Uterus (tissue), 4 donors: ENCODE results near the gene PSTK. TPM values are rescaled to one million over a fixed set of nuclear protein-coding genes. Genes with fewer than 3 reads are reported as not detected.

Experiments used
- DNase-seq, 2 donors: peaks; one replicate each; pipeline ENCODE4 v3.0.0-alpha.2; 2019 to 2020
- H3K27ac ChIP-seq, 2 donors: fragments of 200-600 bp; sonication (generic); 1 replicate in 1 of 2; 2 replicates in 1 of 2; pipeline ENCODE4 v1.5.1; 2016 to 2018
- H3K27me3 ChIP-seq, 2 donors: fragments of 200-600 bp; sonication (generic); one replicate each; pipeline ENCODE4 v1.5.1; 2018 to 2019; ENCODE audit warnings: control low read depth in 1 of 2
- H3K36me3 ChIP-seq, 2 donors: fragments of 200-600 bp; sonication (generic); one replicate each; pipeline ENCODE4 v1.5.1; 2019; ENCODE audit warnings: control low read depth in 1 of 2
- H3K4me1 ChIP-seq, 2 donors: fragments of 200-600 bp; sonication (generic); one replicate each; pipeline ENCODE4 v1.5.1; 2018 to 2019; ENCODE audit warnings: control low read depth in 1 of 2
- H3K4me3 ChIP-seq, 2 donors: fragments of 200-600 bp; sonication (generic); 1 replicate in 1 of 2; 2 replicates in 1 of 2; pipeline ENCODE4 v1.5.1; 2018 to 2019; ENCODE audit warnings: mild to moderate bottlenecking in 1 of 2
- H3K9me3 ChIP-seq, 2 donors: fragments of 200-600 bp; sonication (generic); one replicate each; pipeline ENCODE4 v1.5.1; 2019; ENCODE audit warnings: control low read depth in 1 of 2
- POLR2A ChIP-seq, 2 donors: fragments of 450-650 bp; IDR thresholded peaks; one replicate each; pipeline ENCODE4 v1.6.1; 2016; ENCODE audit warnings: antibody characterized with exemption in 2 of 2, mild to moderate bottlenecking in 1 of 2, moderate library complexity in 1 of 2
- intact Hi-C: fragments of 100-400 bp; cut with DNase I; formaldehyde crosslinking; loops from one replicate; pipeline ENCODE4 v1.15.1; 2023; ENCODE audit warnings: low total_unique reads
- total RNA-seq, 4 donors: library from RNA; depleted of rRNA in 3 of 4; stranded (reverse); fragments of >200 nt in 3 of 4; gene quantifications; one replicate each; pipeline versions ENCODE4 v1.1.0 to v1.2.4, GENCODE V29; 2014 to 2023
- TF ChIP-seq, protein P1 (sequence below), 4 experiments: fragments of 200-600 bp in 2 of 4; fragments of 450-650 bp in 2 of 4; sonication (generic) in 2 of 4; IDR thresholded peaks; one replicate each; pipeline ENCODE4 v1.5.1; 2016 to 2019; ENCODE audit warnings: antibody characterized with exemption in 4 of 4, mild to moderate bottlenecking in 2 of 4, moderate library complexity in 1 of 4
- donor health status: DM: yes; HTN: yes; CAD: no.

PSTK gene
- total RNA-seq, 4 donors from 2014 or later = 0.77 to 11.2 (median 2.1) TPM

DNA sequence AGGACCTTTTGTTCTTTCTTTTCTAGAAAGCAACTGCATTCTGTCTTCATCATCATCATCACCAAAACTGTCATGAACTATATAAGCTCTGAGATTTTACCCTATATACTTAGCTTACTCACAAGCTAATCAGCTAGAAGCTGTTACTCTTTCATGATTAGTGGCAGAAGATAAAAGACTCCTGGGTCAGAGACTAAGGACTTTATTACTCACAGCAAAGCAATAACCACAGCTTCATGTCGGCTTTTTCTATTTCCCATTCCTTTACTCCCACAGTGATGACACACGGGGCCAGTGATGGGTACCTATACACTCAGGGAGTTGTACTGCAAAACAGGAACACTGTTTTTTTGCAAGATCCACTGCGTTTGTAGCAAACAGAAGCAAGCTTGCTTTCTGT, 17.8 kb upstream of the PSTK start:
- Histone ChIP-seq H3K4me1 (no peaks in the 10 kb centered on the region), H3K27me3 (no peaks in the 10 kb centered on the region), H3K36me3 (no peaks in the 10 kb centered on the region), H3K9me3 (no peaks in the 10 kb centered on the region), H3K27ac (no peak overlapping the region), H3K4me3 (no peak overlapping the region)
- TF ChIP-seq, protein P1, sequence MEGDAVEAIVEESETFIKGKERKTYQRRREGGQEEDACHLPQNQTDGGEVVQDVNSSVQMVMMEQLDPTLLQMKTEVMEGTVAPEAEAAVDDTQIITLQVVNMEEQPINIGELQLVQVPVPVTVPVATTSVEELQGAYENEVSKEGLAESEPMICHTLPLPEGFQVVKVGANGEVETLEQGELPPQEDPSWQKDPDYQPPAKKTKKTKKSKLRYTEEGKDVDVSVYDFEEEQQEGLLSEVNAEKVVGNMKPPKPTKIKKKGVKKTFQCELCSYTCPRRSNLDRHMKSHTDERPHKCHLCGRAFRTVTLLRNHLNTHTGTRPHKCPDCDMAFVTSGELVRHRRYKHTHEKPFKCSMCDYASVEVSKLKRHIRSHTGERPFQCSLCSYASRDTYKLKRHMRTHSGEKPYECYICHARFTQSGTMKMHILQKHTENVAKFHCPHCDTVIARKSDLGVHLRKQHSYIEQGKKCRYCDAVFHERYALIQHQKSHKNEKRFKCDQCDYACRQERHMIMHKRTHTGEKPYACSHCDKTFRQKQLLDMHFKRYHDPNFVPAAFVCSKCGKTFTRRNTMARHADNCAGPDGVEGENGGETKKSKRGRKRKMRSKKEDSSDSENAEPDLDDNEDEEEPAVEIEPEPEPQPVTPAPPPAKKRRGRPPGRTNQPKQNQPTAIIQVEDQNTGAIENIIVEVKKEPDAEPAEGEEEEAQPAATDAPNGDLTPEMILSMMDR (IDR thresholded peaks at IDR 0.05) = no peak
- TF ChIP-seq POLR2A (IDR thresholded peaks at IDR 0.05) = no peak
- DNase-seq = no peak
- intact Hi-C loops = no loop called here

DNA sequence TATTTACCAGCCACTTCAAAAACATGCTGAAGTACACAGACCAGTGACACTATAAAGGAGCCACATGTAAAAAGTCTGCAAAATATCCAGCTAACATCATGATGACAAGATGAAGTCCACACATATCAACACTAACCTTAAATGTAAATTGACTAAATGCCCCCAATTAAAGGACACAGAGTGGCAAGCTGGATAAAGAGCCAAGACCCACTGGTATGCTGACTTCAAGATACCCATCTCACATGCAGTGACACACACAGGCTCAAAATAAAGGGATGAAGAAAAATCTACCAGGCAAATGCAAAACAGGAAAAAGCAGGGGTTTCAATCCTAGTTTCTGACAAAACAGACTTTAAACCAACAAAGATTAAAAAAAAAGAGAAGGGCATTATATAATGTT, 13.3 kb upstream of the PSTK start:
- TF ChIP-seq POLR2A (IDR thresholded peaks at IDR 0.05) = no peak
- TF ChIP-seq, protein P1 (IDR thresholded peaks at IDR 0.05) = no peak
- intact Hi-C loops = no loop called here
- H3K36me3 ChIP-seq = no peaks in the 10 kb centered on the region

DNA sequence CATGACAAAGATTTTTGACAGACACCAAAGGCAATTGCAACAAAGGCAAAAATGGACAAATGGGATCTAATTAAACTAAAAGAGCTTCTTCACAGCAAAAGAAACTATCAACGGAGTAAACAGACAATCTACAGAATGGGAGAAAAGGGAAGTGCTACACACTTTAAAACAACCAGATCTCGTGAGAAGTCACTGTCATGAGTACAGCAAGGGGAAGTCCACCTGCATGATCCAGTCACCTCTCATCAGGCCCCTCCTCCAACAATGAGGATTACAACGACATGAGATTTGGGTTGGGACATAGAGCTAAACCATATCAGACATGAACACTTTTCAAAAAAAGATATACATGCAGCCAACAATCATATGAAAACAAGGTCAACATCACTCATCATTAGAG, 11.5 kb upstream of the PSTK start:
- Histone ChIP-seq H3K36me3 (no peaks in the 10 kb centered on the region), H3K27ac (no peak overlapping the region), H3K9me3 (no peaks in the 10 kb centered on the region), H3K27me3 (no peaks in the 10 kb centered on the region), H3K4me3 (no peak overlapping the region), H3K4me1 (no peaks in the 10 kb centered on the region)
- TF ChIP-seq POLR2A (IDR thresholded peaks at IDR 0.05) = no peak
- TF ChIP-seq, protein P1 (IDR thresholded peaks at IDR 0.05) = no peak
- intact Hi-C loops = no loop called here
- DNase-seq = no peak

More for the DNA sequence above, 13.3 kb upstream of the PSTK start:
- Histone ChIP-seq H3K27me3 (no peaks in the 10 kb centered on the region), H3K4me3 (no peak overlapping the region), H3K4me1 (no peaks in the 10 kb centered on the region), H3K9me3 (no peaks in the 10 kb centered on the region), H3K27ac (no peak overlapping the region)
- DNase-seq = no peak

DNA sequence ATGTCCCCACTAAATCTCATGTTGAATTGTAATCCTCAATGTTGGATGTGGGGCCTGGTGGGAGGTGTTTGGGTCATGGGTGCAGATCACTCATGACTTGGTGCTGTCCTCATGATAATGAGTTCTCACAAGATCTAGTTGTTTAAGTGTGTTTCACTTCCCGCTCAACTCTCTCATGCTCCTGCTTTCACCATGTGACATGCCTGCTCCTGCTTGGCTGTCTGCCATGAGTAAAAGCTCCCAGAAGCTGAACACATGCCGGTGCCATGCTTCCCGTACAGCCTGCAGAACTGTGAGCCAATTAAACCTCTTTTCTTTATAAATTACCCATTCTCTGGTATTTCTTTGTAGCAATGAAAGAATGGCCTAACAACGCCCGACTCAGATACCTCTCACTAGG, 6.2 kb upstream of the PSTK start:
- Histone ChIP-seq H3K27ac (no peak overlapping the region), H3K36me3 (no peaks in the 10 kb centered on the region), H3K9me3 (no peaks in the 10 kb centered on the region), H3K4me1 (no peaks in the 10 kb centered on the region), H3K4me3 (no peak overlapping the region), H3K27me3 (no peaks in the 10 kb centered on the region)
- TF ChIP-seq POLR2A (IDR thresholded peaks at IDR 0.05) = no peak
- TF ChIP-seq, protein P1 (IDR thresholded peaks at IDR 0.05) = no peak
- intact Hi-C loops = no loop called here
- DNase-seq = no peak

DNA sequence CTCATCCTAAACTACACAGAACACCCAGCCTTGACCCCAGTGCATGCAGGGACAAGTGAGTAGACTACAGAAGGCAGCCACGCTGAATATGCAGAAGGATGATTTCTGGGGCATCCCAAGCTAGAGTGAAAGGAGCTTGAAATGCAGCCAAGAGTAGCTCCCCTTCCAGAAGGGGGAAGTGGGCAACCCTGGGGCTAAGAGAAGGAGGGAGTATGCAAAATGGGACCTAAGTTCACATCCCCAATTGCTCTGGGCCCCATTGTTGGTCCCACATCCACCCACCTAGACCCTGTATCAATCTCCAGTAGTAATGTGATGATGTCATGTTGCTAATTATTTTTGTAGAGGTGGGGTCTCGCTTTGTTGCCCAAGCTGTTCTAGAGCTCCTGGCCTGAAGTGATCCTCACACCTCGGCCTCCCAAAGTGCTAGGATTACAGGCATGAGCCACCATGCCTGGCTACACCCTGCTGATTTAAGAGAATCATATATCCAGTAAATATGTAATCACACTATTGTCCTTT, 5.6 kb upstream of the PSTK start:
- DNase-seq = no peak
- no peaks in the 10 kb centered on the region for H3K27me3 ChIP-seq
- H3K27ac ChIP-seq = no peak overlapping the region
- H3K9me3 ChIP-seq = no peaks in the 10 kb centered on the region
- TF ChIP-seq POLR2A (IDR thresholded peaks at IDR 0.05) = no peak
- TF ChIP-seq, protein P1 (IDR thresholded peaks at IDR 0.05) = no peak
- no peaks in the 10 kb centered on the region for H3K4me1 ChIP-seq
- no peak overlapping the region for H3K4me3 ChIP-seq
- intact Hi-C loops = no loop called here
- H3K36me3 ChIP-seq = no peaks in the 10 kb centered on the region
